ENCODE data around the gene MTCH1.

DNA sequence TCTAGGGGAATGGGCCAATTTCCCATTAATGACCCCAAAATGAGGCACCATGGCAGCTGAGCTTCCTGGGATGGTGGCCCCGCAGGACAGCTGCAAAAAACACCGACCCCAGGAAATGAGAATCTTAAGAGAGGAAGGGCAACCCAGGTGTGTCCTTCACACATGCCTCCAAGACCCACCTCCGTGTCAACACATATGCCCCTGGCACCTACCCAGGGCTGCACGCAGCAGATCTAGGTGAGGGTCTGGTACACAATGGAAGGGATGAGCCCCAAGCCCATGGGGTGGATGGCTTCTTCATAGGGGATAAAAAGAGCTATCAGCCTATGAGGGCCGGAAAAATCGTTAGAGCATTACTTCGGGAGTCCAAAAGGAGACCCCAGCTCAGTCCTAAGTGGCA, 9.5 kb downstream of the MTCH1 start:
- TF ChIP-seq JUN (IDR thresholded peaks at IDR 0.05; ENCODE audit: borderline replicate concordance, low read depth, low read length) (no peak), JUN (CRISPR knock-in tag; IDR thresholded peaks at IDR 0.05; ENCODE audit: borderline replicate concordance) (no peak), LARP7 (IDR thresholded peaks at IDR 0.05) (no peak), BRCA1 (IDR thresholded peaks at IDR 0.05) (no peak), BRCA1 (CRISPR knock-in tag; IDR thresholded peaks at IDR 0.05) (no peak), BACH1 (tag; IDR thresholded peaks at IDR 0.05) (no peak), TAF1 (IDR thresholded peaks at IDR 0.05; ENCODE audit: control insufficient read depth, extremely low read depth, insufficient read depth, low read length, severe bottlenecking) (no peak), ZBTB26 (CRISPR knock-in tag; IDR thresholded peaks at IDR 0.05) (no peak)
